Fibroblast of peridontal ligament (primary cell): ENCODE data around the gene PHTF2.
"Not testable (repeated sequence)": the region's sequence is repeated elsewhere in the genome, so short reads cannot be mapped to it uniquely, and the experiment has no call there.

ENCODE experiments used
- DNase-seq: peaks from one replicate; pipeline ENCODE4 v3.0.0-alpha.2; 2010; ENCODE audit errors: extremely low read depth

PHTF2 gene

GRCh38 chr7:77985232-77985973 is 186.8 kb downstream of the PHTF2 start:
- no peak for DNase-seq

GRCh38 chr7:77985974-77986339 is 187.4 kb downstream of the PHTF2 start:
- DNase-seq = peak; percentile 54

- peak; percentile 5 for DNase-seq
These were observed 191.5 kb downstream of the PHTF2 start for GRCh38 chr7:77989981-77990566.

GRCh38 chr7:77991656-77992055 is 193.1 kb downstream of the PHTF2 start:
- no peak for DNase-seq

GRCh38 chr7:77993838-77994237 is 195.3 kb downstream of the PHTF2 start:
- no peak for DNase-seq

GRCh38 chr7:77995717-77996116 is 197.1 kb downstream of the PHTF2 start:
- DNase-seq = peak; percentile 6

GRCh38 chr7:77999168-77999567 is 200.6 kb downstream of the PHTF2 start:
- not testable (repeated sequence) for DNase-seq

- no peak for DNase-seq
These were observed 203.4 kb downstream of the PHTF2 start for GRCh38 chr7:78002021-78002420.

- DNase-seq = no peak
These were observed 204.1 kb downstream of the PHTF2 start for GRCh38 chr7:78002715-78003114.

- DNase-seq = no peak
These were observed 207.6 kb downstream of the PHTF2 start for GRCh38 chr7:78006063-78006755.
